Measurements from ENCODE around the gene NRG3.
"Not testable (repeated sequence)": the region's sequence is repeated elsewhere in the genome, so short reads cannot be mapped to it uniquely, and the experiment has no call there.

NRG3 gene

GRCh38 chr10:82677932-82678331, 802.9 kb downstream of the NRG3 start:
- not testable (repeated sequence) for H3K27ac ChIP-seq (replicated peaks); H3K4me3 ChIP-seq (replicated peaks; ENCODE audit: insufficient read depth, low read length); DNase-seq (ENCODE audit: low read depth in 1 of 2, low spot score in 1 of 2); H3K27me3 ChIP-seq (ENCODE audit: insufficient read depth, poor library complexity, severe bottlenecking)

GRCh38 chr10:82678451-82678850, 803.5 kb downstream of the NRG3 start:
- H3K27ac ChIP-seq (replicated peaks); DNase-seq (ENCODE audit: low read depth in 1 of 2, low spot score in 1 of 2); H3K4me3 ChIP-seq (replicated peaks; ENCODE audit: insufficient read depth, low read length); H3K27me3 ChIP-seq (ENCODE audit: insufficient read depth, poor library complexity, severe bottlenecking): not testable (repeated sequence)

- Histone ChIP-seq H3K4me3 (replicated peaks; ENCODE audit: insufficient read depth, low read length) (no peak overlapping the region), H3K27ac (replicated peaks) (no peak overlapping the region), H3K27me3 (ENCODE audit: insufficient read depth, poor library complexity, severe bottlenecking) (no peaks in the 10 kb centered on the region)
- DNase-seq (ENCODE audit: low read depth in 1 of 2, low spot score in 1 of 2) = no peak
- no peak for TF ChIP-seq POLR2AphosphoS5 (IDR thresholded peaks at IDR 0.05; ENCODE audit: low read depth)
- TF ChIP-seq REST (IDR thresholded peaks at IDR 0.05; ENCODE audit: insufficient replicate concordance, low read depth) = no peak
- no peak for TF ChIP-seq CTCF (IDR thresholded peaks at IDR 0.05; ENCODE audit: insufficient read depth, low read length)
- TF ChIP-seq GABPA (IDR thresholded peaks at IDR 0.05; ENCODE audit: low read depth) = no peak
- no peak for TF ChIP-seq SPI1 (IDR thresholded peaks at IDR 0.05; ENCODE audit: borderline replicate concordance, low read depth)
Measured at GRCh38 chr10:82680608-82681007, 805.6 kb downstream of the NRG3 start.

- no peak for TF ChIP-seq REST (IDR thresholded peaks at IDR 0.05; ENCODE audit: insufficient replicate concordance, low read depth)
- TF ChIP-seq POLR2AphosphoS5 (IDR thresholded peaks at IDR 0.05; ENCODE audit: low read depth) = no peak
- TF ChIP-seq CTCF (IDR thresholded peaks at IDR 0.05; ENCODE audit: insufficient read depth, low read length) = no peak
- TF ChIP-seq GABPA (IDR thresholded peaks at IDR 0.05; ENCODE audit: low read depth) = no peak
- H3K4me3 ChIP-seq (replicated peaks; ENCODE audit: insufficient read depth, low read length) = no peak overlapping the region
- no peaks in the 10 kb centered on the region for H3K27me3 ChIP-seq (ENCODE audit: insufficient read depth, poor library complexity, severe bottlenecking)
- H3K27ac ChIP-seq (replicated peaks) = no peak overlapping the region
- no peak for DNase-seq (ENCODE audit: low read depth in 1 of 2, low spot score in 1 of 2)
Measured at GRCh38 chr10:82683945-82684344, 809.0 kb downstream of the NRG3 start.

GRCh38 chr10:82685087-82685486, 810.1 kb downstream of the NRG3 start:
- DNase-seq (ENCODE audit: low read depth in 1 of 2, low spot score in 1 of 2) = no peak
- TF ChIP-seq CTCF (IDR thresholded peaks at IDR 0.05; ENCODE audit: insufficient read depth, low read length) (no peak), SPI1 (IDR thresholded peaks at IDR 0.05; ENCODE audit: borderline replicate concordance, low read depth) (no peak)
- Histone ChIP-seq H3K27me3 (ENCODE audit: insufficient read depth, poor library complexity, severe bottlenecking) (no peaks in the 10 kb centered on the region), H3K27ac (replicated peaks) (no peak overlapping the region), H3K4me3 (replicated peaks; ENCODE audit: insufficient read depth, low read length) (no peak overlapping the region)
